ENCODE results near the gene ABCA4.

Gene ABCA4

DNA sequence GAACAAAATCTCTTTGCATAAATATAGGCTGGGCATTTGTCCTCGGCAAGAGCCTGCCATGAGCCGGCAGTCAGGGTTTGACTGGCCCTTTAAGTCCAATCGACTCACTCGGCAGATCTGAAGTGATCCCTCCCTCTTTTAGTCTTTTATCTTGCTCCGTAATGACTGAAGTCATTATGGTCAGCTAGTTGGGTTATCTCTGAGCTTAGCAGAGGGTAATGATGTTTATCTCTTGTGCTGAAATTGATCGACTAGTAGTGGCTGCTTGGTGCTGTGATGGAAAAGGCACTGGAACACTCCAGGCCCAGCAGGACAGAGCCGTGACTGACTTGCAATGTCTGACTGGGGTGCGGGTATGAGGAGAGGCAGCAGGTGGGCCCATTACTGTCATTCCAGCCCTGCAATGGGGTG lies 468 bp upstream of the ABCA4 start:
- Histone ChIP-seq H3K27me3 (ENCODE audit: control insufficient read depth, insufficient read depth, low read length) (peaks cover 16% of the 10 kb centered on the region), H3K9ac (ENCODE audit: low read depth, low read length) (no peak overlapping the region), H3K36me3 (ENCODE audit: insufficient read depth, low read length) (no peaks in the 10 kb centered on the region), H3K4me2 (ENCODE audit: low read length) (no peak overlapping the region), H3K4me3 (ENCODE audit: low read length) (no peak overlapping the region), H3K4me1 (ENCODE audit: control insufficient read depth, insufficient read depth, low read length) (peaks cover 5% of the 10 kb centered on the region), H3K9me3 (replicated peaks; ENCODE audit: low read length) (no peaks in the 10 kb centered on the region)

DNA sequence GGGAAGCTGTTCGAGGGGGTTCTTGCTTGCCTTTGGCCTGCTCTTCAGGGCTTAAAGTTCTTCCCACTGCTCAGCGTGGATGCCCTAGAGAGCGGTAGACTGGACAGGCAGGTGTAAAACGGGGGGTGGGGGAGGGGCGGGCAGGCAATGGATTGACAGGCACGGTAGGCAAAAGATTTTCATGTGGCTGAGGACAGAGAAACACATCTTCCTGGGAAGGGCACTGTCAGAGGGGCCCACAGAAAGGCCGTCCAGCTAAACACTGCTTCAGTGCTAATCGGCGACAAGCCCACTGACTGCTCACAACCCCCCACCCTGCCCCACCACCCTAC lies 412 bp downstream of the ABCA4 start:
- Histone ChIP-seq H3K4me1 (ENCODE audit: control insufficient read depth, insufficient read depth, low read length) (no peaks in the 10 kb centered on the region), H3K9ac (ENCODE audit: low read depth, low read length) (no peak overlapping the region), H3K4me3 (ENCODE audit: low read length) (no peak overlapping the region), H3K4me2 (ENCODE audit: low read length) (no peak overlapping the region), H3K27me3 (ENCODE audit: control insufficient read depth, insufficient read depth, low read length) (peaks cover 23% of the 10 kb centered on the region), H3K9me3 (replicated peaks; ENCODE audit: low read length) (no peaks in the 10 kb centered on the region), H3K36me3 (ENCODE audit: insufficient read depth, low read length) (no peaks in the 10 kb centered on the region)

DNA sequence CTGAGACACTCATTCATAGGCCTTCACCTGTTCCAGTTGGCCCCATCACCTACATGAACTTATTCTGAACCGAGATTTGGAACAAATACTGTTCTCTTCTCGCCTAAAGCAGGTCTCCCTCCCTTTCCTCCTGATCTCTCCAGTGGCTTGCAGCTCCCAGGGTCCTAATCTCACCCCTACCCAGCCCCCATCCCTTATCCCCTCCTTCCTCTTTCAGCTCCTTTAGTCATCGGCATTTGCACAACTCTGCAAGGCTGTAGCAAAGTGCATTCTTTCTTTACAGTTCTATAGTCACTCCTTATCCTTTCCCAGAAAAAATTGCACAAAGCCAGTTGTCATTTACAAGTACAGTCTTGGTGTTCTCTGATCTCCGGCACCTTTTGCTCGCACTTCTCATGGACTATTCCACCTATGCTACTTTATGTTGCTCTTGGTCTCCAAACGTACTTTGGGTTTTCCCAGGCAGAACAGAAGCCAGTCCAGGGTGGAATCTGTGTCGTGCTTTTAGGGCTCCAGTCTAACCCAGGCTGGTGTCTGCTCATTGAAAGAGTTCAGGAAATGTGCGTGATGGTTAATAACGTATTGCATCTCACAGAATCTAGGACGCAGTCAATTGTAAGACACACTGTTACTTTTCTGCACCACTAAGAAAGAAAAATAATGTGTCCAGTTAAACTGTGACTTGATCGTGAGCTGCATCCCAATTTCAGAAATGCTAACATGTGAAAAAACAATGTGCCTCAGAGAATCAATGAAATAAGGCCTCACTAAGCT lies 965 bp downstream of the ABCA4 start:
- H3K9me3 ChIP-seq (replicated peaks; ENCODE audit: low read length) = no peaks in the 10 kb centered on the region
- H3K36me3 ChIP-seq (ENCODE audit: insufficient read depth, low read length) = no peaks in the 10 kb centered on the region
- no peak overlapping the region for H3K4me2 ChIP-seq (ENCODE audit: low read length)
- H3K4me3 ChIP-seq (ENCODE audit: low read length) = no peak overlapping the region
- H3K9ac ChIP-seq (ENCODE audit: low read depth, low read length) = no peak overlapping the region
- no peaks in the 10 kb centered on the region for H3K4me1 ChIP-seq (ENCODE audit: control insufficient read depth, insufficient read depth, low read length)
- H3K27me3 ChIP-seq (ENCODE audit: control insufficient read depth, insufficient read depth, low read length) = peaks cover 29% of the 10 kb centered on the region

DNA sequence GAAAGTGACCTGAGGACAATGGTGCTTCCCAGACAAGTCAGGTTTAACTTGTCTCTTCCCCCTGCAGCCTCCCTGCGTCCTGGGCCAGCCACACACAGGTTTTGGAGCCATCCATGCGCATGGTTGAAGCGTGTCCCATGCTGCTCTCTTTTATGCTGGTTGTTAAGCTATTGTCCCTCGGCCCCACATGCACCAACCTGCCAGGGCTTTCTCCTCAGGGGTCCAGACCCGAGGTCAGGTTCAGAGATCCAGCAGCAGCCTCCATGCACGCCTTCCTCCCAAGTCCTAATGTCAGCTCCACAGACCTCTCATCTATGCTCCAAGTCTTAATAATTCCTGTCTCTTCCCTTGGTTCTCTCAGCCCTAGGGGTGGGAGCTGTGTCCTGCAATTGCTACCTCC lies 1.6 kb downstream of the ABCA4 start:
- Histone ChIP-seq H3K27me3 (ENCODE audit: control insufficient read depth, insufficient read depth, low read length) (peaks cover 33% of the 10 kb centered on the region), H3K36me3 (ENCODE audit: insufficient read depth, low read length) (no peaks in the 10 kb centered on the region), H3K9ac (ENCODE audit: low read depth, low read length) (no peak overlapping the region), H3K4me1 (ENCODE audit: control insufficient read depth, insufficient read depth, low read length) (no peaks in the 10 kb centered on the region), H3K4me3 (ENCODE audit: low read length) (no peak overlapping the region), H3K4me2 (ENCODE audit: low read length) (no peak overlapping the region), H3K9me3 (replicated peaks; ENCODE audit: low read length) (no peaks in the 10 kb centered on the region)

DNA sequence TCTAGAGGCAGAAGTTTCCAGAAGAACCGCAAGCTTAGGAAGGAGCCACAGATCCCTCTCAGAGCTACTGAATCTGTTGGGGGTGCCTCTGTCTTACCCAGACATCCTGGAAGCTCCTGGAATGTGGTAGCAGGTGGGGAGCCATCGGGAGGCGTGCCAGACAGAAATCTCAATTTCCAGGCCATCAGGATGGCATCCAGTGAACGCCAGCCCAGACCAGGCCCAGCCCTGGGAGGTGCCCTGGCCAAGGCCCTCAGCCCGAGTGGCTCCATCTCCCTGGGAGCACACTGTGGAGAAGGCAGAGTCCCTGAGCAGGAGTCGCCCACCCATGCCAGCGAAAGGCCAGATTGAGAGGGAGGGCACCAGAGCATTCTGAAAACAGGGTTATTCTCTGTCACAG lies 2.5 kb downstream of the ABCA4 start:
- Histone ChIP-seq H3K4me3 (ENCODE audit: low read length) (no peak overlapping the region), H3K36me3 (ENCODE audit: insufficient read depth, low read length) (no peaks in the 10 kb centered on the region), H3K4me2 (ENCODE audit: low read length) (no peak overlapping the region), H3K4me1 (ENCODE audit: control insufficient read depth, insufficient read depth, low read length) (no peaks in the 10 kb centered on the region), H3K9ac (ENCODE audit: low read depth, low read length) (no peak overlapping the region), H3K9me3 (replicated peaks; ENCODE audit: low read length) (no peaks in the 10 kb centered on the region), H3K27me3 (ENCODE audit: control insufficient read depth, insufficient read depth, low read length) (peaks cover 38% of the 10 kb centered on the region)

DNA sequence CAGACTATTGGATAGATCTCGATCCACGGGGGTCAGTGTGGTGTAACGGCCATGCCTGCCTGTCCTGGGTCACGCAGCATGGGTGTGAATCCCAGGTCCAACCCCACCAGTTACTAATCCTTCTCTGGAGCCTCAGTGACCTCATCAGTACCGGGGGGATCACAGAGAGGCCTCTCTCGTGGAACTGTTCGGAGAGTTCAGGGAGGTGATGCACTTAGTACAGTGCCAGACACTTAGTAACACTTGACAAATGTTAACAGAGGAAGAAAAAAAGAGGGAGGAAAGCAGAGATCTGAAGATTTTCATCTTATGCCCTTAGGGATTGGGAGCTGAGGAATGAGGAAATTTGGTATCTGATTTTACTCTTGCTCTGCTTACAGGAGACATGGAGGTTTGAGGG lies 2.9 kb downstream of the ABCA4 start:
- no peak overlapping the region for H3K9ac ChIP-seq (ENCODE audit: low read depth, low read length)
- H3K4me1 ChIP-seq (ENCODE audit: control insufficient read depth, insufficient read depth, low read length) = no peaks in the 10 kb centered on the region
- H3K36me3 ChIP-seq (ENCODE audit: insufficient read depth, low read length) = no peaks in the 10 kb centered on the region
- peaks cover 43% of the 10 kb centered on the region for H3K27me3 ChIP-seq (ENCODE audit: control insufficient read depth, insufficient read depth, low read length)
- H3K4me3 ChIP-seq (ENCODE audit: low read length) = no peak overlapping the region
- H3K4me2 ChIP-seq (ENCODE audit: low read length) = no peak overlapping the region
- H3K9me3 ChIP-seq (replicated peaks; ENCODE audit: low read length) = no peaks in the 10 kb centered on the region

DNA sequence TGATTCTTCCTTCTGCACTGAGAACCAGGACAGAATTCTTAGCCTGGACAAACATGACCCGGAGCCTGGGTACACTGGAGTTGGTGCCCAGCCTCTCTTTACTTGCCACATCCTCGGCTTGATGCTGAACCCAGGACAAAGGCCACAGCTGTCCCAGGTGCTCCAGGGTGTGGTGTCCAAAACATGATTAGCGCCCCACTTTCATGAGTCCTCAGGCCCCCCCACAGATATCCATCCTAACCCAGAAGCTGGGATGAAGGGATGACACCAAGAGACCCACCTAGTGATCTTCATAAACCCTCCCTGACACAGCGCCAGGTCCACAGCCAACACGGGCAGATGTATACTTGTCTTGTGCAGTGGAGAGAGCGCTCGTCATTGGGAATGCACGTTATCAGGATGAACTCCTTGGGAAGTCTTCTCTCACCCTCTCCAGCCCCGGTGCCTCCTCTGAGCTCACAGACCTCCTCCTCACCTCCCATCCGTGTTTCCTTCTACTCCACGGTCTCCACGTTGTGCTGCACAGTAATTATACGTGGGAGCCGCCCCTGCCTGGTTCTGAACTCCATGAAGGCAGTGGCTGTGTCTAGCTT lies 3.6 kb downstream of the ABCA4 start:
- Histone ChIP-seq H3K9me3 (replicated peaks; ENCODE audit: low read length) (no peaks in the 10 kb centered on the region), H3K9ac (ENCODE audit: low read depth, low read length) (no peak overlapping the region), H3K4me1 (ENCODE audit: control insufficient read depth, insufficient read depth, low read length) (no peaks in the 10 kb centered on the region), H3K27me3 (ENCODE audit: control insufficient read depth, insufficient read depth, low read length) (peaks cover 43% of the 10 kb centered on the region), H3K4me2 (ENCODE audit: low read length) (no peak overlapping the region), H3K36me3 (ENCODE audit: insufficient read depth, low read length) (no peaks in the 10 kb centered on the region), H3K4me3 (ENCODE audit: low read length) (no peak overlapping the region)

DNA sequence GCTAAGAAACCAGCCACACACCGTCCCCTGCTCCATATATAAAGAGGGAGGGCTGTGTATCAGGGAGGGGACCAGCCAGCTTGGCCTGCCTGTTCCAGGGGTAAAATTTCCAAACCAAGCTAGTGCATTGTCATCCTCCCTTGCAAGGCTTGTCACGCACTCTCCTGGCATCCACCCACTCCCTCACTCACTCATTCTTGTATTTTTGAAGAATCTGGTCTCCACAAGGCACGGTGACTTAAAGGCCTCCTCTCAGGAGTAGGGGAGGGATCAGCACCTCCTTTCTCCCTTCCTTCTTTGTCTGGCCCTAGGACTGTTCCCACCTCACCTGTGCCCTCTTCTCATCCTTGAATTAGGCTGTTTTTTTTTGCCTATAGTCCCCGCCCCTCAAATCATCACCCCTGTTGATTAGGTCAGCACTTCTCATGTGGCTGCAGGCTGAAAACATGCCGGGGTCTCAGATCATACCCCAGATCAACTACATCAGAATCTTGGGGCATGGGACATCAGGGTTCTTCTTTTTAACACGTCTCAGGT lies 5.0 kb downstream of the ABCA4 start:
- H3K9ac ChIP-seq (ENCODE audit: low read depth, low read length) = no peak overlapping the region
- no peak overlapping the region for H3K4me2 ChIP-seq (ENCODE audit: low read length)
- no peaks in the 10 kb centered on the region for H3K36me3 ChIP-seq (ENCODE audit: insufficient read depth, low read length)
- H3K4me3 ChIP-seq (ENCODE audit: low read length) = no peak overlapping the region
- H3K27me3 ChIP-seq (ENCODE audit: control insufficient read depth, insufficient read depth, low read length) = peaks cover 52% of the 10 kb centered on the region
- no peaks in the 10 kb centered on the region for H3K4me1 ChIP-seq (ENCODE audit: control insufficient read depth, insufficient read depth, low read length)
- no peaks in the 10 kb centered on the region for H3K9me3 ChIP-seq (replicated peaks; ENCODE audit: low read length)

DNA sequence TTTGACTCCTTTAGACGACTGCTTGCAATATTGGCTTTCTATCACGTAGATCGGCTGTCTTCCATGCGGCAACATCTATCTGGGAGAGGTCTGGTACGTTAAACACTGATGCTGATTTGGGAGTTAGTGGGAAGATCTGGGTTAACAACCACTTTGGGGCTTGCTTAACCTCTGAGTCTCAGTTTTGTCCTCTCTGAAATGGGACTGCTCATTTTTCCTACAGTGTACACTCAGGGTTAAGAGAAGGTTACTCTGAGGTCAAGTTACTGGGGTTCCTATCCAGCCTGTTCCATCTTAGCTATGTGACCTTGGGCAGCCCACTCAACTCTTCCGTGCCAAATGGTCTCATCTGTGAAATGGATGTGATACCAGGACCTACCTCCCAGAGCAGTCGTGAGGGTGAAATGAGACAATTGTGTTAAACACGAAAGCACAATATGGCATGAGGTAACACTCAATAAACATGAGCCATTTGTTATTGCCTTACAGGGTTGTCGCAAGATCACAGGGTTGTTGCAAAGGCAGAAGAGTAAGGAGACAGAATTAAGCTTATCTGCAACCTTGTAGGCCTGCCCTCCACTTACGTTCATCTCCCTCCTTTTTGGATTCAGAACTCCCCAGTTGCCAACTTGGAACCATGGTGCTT lies 5.6 kb downstream of the ABCA4 start:
- H3K9ac ChIP-seq (ENCODE audit: low read depth, low read length) = no peak overlapping the region
- H3K9me3 ChIP-seq (replicated peaks; ENCODE audit: low read length) = no peaks in the 10 kb centered on the region
- peaks cover 52% of the 10 kb centered on the region for H3K27me3 ChIP-seq (ENCODE audit: control insufficient read depth, insufficient read depth, low read length)

DNA sequence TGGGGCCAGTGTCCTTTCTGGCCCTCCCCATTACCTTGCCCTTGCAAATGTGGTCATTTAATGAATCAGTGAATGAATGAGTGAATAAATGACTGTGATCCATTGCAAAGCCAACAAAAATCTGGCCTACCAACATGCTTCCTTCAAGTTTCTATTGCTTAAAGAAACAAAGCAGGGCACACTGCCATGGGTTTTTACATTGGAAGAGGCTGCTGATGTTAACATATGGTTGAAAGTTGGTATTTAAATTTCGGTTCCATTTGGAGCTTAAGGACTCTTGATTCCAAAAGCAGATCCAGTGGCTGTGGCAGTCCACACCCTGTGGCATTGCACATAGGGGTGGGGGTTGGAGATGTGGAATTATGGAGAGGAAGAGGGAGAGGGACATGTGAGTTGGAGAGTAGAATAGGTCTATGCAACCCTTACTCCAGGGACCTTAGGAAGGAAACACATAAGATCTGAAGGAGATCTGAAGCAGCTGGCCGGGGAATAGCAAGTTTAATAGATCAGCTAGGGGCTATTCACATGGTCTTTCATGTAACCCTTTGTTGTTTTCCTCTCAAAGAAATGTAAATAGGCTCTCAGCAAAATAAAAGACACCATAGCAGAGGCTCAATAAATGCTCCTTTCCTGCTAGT lies 7.2 kb downstream of the ABCA4 start:
- no peak overlapping the region for H3K4me3 ChIP-seq (ENCODE audit: low read length)
- H3K4me1 ChIP-seq (ENCODE audit: control insufficient read depth, insufficient read depth, low read length) = no peaks in the 10 kb centered on the region
- H3K27me3 ChIP-seq (ENCODE audit: control insufficient read depth, insufficient read depth, low read length) = peaks cover 53% of the 10 kb centered on the region
- H3K9ac ChIP-seq (ENCODE audit: low read depth, low read length) = no peak overlapping the region
- no peaks in the 10 kb centered on the region for H3K9me3 ChIP-seq (replicated peaks; ENCODE audit: low read length)
- no peaks in the 10 kb centered on the region for H3K36me3 ChIP-seq (ENCODE audit: insufficient read depth, low read length)
- H3K4me2 ChIP-seq (ENCODE audit: low read length) = no peak overlapping the region

More for the DNA sequence above, 5.6 kb downstream of the ABCA4 start:
- no peaks in the 10 kb centered on the region for H3K36me3 ChIP-seq (ENCODE audit: insufficient read depth, low read length)
- no peak overlapping the region for H3K4me2 ChIP-seq (ENCODE audit: low read length)
- H3K4me3 ChIP-seq (ENCODE audit: low read length) = no peak overlapping the region
- no peaks in the 10 kb centered on the region for H3K4me1 ChIP-seq (ENCODE audit: control insufficient read depth, insufficient read depth, low read length)

DNA sequence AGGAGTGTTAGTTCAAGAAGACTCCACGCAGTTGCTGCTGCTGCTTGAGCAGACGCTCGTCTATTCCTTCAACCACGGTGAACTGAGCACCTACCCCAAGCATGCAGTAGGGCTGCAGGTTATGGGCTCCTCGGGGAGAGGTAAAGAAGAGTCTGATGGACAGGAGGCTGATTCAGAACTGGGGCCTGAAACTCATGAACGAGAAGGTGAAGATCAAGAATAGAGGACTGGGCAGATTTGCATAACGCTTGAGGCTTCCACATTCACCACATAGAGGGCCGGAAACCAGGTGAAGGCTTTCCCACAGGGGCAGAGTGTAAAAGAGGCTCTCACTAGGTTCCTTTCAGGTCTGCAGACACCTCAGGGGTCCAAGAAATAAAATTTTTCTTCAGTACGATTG lies 9.1 kb downstream of the ABCA4 start:
- H3K27me3 ChIP-seq (ENCODE audit: control insufficient read depth, insufficient read depth, low read length) = peaks cover 57% of the 10 kb centered on the region
- no peaks in the 10 kb centered on the region for H3K36me3 ChIP-seq (ENCODE audit: insufficient read depth, low read length)
- no peak overlapping the region for H3K9ac ChIP-seq (ENCODE audit: low read depth, low read length)
- H3K9me3 ChIP-seq (replicated peaks; ENCODE audit: low read length) = no peaks in the 10 kb centered on the region
- H3K4me1 ChIP-seq (ENCODE audit: control insufficient read depth, insufficient read depth, low read length) = no peaks in the 10 kb centered on the region
- no peak overlapping the region for H3K4me2 ChIP-seq (ENCODE audit: low read length)
- H3K4me3 ChIP-seq (ENCODE audit: low read length) = no peak overlapping the region
